Neural progenitor cell (in vitro differentiated cells): Measurements from ENCODE around the gene TMEM45B.
"Not testable (repeated sequence)": the region's sequence is repeated elsewhere in the genome, so short reads cannot be mapped to it uniquely, and the experiment has no call there.

Experiments
- EZH2 ChIP-seq: fragments of 200-600 bp; sonication (generic); IDR thresholded peaks from 2 replicates; pipeline ENCODE4 v1.6.1; 2017; ENCODE audit warnings: antibody characterized with exemption, mild to moderate bottlenecking, moderate library complexity
- EZH2phosphoT487 ChIP-seq: fragments of 200-600 bp; sonication (generic); IDR thresholded peaks from 2 replicates; pipeline ENCODE4 v1.6.1; 2017; ENCODE audit warnings: antibody characterized with exemption
- TF ChIP-seq, protein P1 (sequence below): fragments of 200-600 bp; sonication (generic); IDR thresholded peaks from 2 replicates; pipeline ENCODE4 v1.5.1; 2017; ENCODE audit warnings: antibody characterized with exemption, mild to moderate bottlenecking

DNA sequence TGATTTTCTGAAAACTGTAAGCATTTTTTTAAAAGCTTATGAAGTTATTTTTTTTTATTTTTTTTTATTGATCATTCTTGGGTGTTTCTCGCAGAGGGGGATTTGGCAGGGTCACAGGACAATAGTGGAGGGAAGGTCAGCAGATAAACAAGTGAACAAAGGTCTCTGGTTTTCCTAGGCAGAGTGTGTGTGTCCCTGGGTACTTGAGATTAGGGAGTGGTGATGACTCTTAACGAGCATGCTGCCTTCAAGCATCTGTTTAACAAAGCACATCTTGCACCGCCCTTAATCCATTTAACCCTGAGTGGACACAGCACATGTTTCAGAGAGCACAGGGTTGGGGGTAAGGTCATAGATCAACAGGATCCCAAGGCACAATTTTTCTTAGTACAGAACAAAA lies 31.7 kb downstream of the TMEM45B start:
- TF ChIP-seq, protein P1, sequence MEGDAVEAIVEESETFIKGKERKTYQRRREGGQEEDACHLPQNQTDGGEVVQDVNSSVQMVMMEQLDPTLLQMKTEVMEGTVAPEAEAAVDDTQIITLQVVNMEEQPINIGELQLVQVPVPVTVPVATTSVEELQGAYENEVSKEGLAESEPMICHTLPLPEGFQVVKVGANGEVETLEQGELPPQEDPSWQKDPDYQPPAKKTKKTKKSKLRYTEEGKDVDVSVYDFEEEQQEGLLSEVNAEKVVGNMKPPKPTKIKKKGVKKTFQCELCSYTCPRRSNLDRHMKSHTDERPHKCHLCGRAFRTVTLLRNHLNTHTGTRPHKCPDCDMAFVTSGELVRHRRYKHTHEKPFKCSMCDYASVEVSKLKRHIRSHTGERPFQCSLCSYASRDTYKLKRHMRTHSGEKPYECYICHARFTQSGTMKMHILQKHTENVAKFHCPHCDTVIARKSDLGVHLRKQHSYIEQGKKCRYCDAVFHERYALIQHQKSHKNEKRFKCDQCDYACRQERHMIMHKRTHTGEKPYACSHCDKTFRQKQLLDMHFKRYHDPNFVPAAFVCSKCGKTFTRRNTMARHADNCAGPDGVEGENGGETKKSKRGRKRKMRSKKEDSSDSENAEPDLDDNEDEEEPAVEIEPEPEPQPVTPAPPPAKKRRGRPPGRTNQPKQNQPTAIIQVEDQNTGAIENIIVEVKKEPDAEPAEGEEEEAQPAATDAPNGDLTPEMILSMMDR = not testable (repeated sequence)
- not testable (repeated sequence) for TF ChIP-seq EZH2, EZH2phosphoT487
